DND-41 (cell line): Measurements from ENCODE around the gene CDKN2D.

Experiments
- CTCF ChIP-seq: IDR thresholded peaks from 2 replicates; pipeline ENCODE4 v1.5.1; 2012; ENCODE audit warnings: borderline replicate concordance, low read length, moderate library complexity, mild to moderate bottlenecking; ENCODE audit not compliant: poor library complexity, severe bottlenecking; ENCODE audit errors: extremely low read depth
- EZH2 ChIP-seq: IDR thresholded peaks from 3 replicates; pipeline ENCODE4 v1.6.1; 2012; ENCODE audit warnings: borderline replicate concordance, low read depth, mild to moderate bottlenecking, moderate library complexity, low read length, inconsistent platforms; ENCODE audit not compliant: severe bottlenecking

GRCh38 chr19:10577951-10578350, 9.2 kb upstream of the CDKN2D start:
- TF ChIP-seq CTCF (no peak), EZH2 (no peak)
